ENCODE measurements around the gene CIZ1. TPM values are rescaled to one million over a fixed set of nuclear protein-coding genes. Genes with fewer than 3 reads are reported as not detected.

The CIZ1 gene
- total RNA-seq, 1 donor from 2014 or later = 33.4 TPM

DNA sequence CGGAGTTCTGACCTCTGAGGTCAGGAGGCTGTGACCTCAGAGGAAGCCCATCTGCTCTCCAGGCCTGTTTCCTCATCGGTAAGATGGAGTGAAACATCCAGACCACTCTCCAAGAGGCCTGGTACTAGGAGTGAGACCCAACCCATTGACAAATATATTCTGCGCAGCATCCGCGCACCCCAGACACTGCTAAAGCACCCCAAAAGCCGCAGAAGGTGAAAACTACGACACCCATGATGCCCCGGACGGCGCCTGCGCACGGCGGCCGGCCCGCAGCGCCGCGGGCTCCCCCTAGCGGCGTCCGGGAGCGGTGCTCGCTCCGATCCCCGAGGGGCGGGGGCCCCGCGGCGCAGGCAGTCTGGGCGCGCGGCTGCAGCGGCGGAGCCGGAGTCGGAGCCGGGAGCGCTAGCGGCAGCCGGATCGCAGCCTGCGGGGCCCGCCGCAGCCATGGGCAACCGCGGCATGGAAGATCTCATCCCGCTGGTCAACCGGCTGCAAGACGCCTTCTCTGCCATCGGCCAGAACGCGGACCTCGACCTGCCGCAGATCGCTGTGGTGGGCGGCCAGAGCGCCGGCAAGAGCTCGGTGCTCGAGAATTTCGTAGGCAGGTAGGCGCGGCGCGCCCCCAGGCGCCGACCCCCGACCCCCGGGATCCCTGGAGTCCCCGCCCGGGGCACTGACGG lies 11.8 kb upstream of the CIZ1 start, which contains the start of gene DNM1:
DNM1 (plus strand) TSS at position 356 of the 683 bp plus-strand sequence; CDS start at position 448, 92 bp downstream.
- H3K9ac ChIP-seq = no peak within 1 kb of the TSS
- H3K36me3 Mint-ChIP-seq = no peaks in the 10 kb centered on the region
- H3K4me2 ChIP-seq = peak within 1 kb of the TSS; percentile 81
- peaks cover 19% of the 10 kb centered on the region for H3F3A ChIP-seq (ENCODE audit: low read depth)
- H3K9me3 Mint-ChIP-seq = no peaks in the 10 kb centered on the region
- peaks cover 13% of the 10 kb centered on the region for H3K27me3 Mint-ChIP-seq (ENCODE audit: insufficient read depth, low read depth)
- peak within 1 kb of the TSS; percentile 94 for H3K4me3 ChIP-seq
- H3K27me3 ChIP-seq = no peaks in the 10 kb centered on the region
- peaks cover 15% of the 10 kb centered on the region for H4K20me1 ChIP-seq (ENCODE audit: low read depth)
- peak within 1 kb of the TSS; percentile 90 for H3K27ac Mint-ChIP-seq
- no peak within 1 kb of the TSS for H3K27ac ChIP-seq
- TF ChIP-seq EZH2phosphoT487 (IDR thresholded peaks at IDR 0.05) (no peak), EZH2 (IDR thresholded peaks at IDR 0.05) (no peak)
- TF ChIP-seq, protein P1, sequence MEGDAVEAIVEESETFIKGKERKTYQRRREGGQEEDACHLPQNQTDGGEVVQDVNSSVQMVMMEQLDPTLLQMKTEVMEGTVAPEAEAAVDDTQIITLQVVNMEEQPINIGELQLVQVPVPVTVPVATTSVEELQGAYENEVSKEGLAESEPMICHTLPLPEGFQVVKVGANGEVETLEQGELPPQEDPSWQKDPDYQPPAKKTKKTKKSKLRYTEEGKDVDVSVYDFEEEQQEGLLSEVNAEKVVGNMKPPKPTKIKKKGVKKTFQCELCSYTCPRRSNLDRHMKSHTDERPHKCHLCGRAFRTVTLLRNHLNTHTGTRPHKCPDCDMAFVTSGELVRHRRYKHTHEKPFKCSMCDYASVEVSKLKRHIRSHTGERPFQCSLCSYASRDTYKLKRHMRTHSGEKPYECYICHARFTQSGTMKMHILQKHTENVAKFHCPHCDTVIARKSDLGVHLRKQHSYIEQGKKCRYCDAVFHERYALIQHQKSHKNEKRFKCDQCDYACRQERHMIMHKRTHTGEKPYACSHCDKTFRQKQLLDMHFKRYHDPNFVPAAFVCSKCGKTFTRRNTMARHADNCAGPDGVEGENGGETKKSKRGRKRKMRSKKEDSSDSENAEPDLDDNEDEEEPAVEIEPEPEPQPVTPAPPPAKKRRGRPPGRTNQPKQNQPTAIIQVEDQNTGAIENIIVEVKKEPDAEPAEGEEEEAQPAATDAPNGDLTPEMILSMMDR (IDR thresholded peaks at IDR 0.05) = peak; percentile 76
- peaks cover 13% of the 10 kb centered on the region for H3K79me2 ChIP-seq (ENCODE audit: low read depth)
- peak; percentile 93 for DNase-seq (ENCODE audit: low spot score)
- H3K4me1 Mint-ChIP-seq = peaks cover 33% of the 10 kb centered on the region
- peak within 1 kb of the TSS; percentile 74 for H2AFZ ChIP-seq (replicated peaks)
- H3K4me1 ChIP-seq = peaks cover 8% of the 10 kb centered on the region
- H3K36me3 ChIP-seq = no peaks in the 10 kb centered on the region
- H3K4me3 Mint-ChIP-seq = peak within 1 kb of the TSS; percentile 92
- no peaks in the 10 kb centered on the region for H3K9me3 ChIP-seq (ENCODE audit: low read depth)

DNA sequence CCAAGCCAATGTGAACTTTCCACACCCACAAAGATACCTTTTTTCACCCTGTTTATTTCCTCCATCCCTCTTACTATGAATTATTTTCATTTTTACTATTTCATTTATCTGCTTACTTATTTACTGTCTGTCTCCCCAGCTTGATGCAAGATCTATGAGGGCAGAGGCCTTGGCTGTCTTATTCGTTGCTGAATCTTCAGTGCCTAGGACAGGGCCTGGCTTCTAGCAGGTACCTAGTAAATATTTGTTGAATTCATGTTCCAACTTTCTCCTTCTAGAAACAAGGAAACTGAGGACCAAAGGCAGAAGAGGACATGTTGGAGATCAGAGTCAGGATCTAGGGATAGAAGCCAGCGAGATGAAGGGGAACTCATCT lies 11.3 kb upstream of the CIZ1 start:
- Histone ChIP-seq H3K4me2 (no peak overlapping the region), H3K27me3 (no peaks in the 10 kb centered on the region), H4K20me1 (ENCODE audit: low read depth) (peaks cover 15% of the 10 kb centered on the region), H3K27ac (no peak overlapping the region), H3K36me3 (no peaks in the 10 kb centered on the region), H2AFZ (replicated peaks) (no peak overlapping the region), H3K4me3 (no peak overlapping the region), H3F3A (ENCODE audit: low read depth) (peaks cover 19% of the 10 kb centered on the region), H3K79me2 (ENCODE audit: low read depth) (peaks cover 13% of the 10 kb centered on the region), H3K9me3 (ENCODE audit: low read depth) (no peaks in the 10 kb centered on the region), H3K9ac (no peak overlapping the region), H3K4me1 (peaks cover 8% of the 10 kb centered on the region)
- peak overlapping the region; percentile 67 for H3K27ac Mint-ChIP-seq
- TF ChIP-seq EZH2phosphoT487 (IDR thresholded peaks at IDR 0.05) (no peak), EZH2 (IDR thresholded peaks at IDR 0.05) (no peak)
- TF ChIP-seq, protein P1 (IDR thresholded peaks at IDR 0.05) = no peak
- no peak for DNase-seq (ENCODE audit: low spot score)
- H3K36me3 Mint-ChIP-seq = no peaks in the 10 kb centered on the region
- H3K4me3 Mint-ChIP-seq = peak overlapping the region; percentile 92
- peaks cover 13% of the 10 kb centered on the region for H3K27me3 Mint-ChIP-seq (ENCODE audit: insufficient read depth, low read depth)
- H3K4me1 Mint-ChIP-seq = peaks cover 33% of the 10 kb centered on the region
- H3K9me3 Mint-ChIP-seq = no peaks in the 10 kb centered on the region

DNA sequence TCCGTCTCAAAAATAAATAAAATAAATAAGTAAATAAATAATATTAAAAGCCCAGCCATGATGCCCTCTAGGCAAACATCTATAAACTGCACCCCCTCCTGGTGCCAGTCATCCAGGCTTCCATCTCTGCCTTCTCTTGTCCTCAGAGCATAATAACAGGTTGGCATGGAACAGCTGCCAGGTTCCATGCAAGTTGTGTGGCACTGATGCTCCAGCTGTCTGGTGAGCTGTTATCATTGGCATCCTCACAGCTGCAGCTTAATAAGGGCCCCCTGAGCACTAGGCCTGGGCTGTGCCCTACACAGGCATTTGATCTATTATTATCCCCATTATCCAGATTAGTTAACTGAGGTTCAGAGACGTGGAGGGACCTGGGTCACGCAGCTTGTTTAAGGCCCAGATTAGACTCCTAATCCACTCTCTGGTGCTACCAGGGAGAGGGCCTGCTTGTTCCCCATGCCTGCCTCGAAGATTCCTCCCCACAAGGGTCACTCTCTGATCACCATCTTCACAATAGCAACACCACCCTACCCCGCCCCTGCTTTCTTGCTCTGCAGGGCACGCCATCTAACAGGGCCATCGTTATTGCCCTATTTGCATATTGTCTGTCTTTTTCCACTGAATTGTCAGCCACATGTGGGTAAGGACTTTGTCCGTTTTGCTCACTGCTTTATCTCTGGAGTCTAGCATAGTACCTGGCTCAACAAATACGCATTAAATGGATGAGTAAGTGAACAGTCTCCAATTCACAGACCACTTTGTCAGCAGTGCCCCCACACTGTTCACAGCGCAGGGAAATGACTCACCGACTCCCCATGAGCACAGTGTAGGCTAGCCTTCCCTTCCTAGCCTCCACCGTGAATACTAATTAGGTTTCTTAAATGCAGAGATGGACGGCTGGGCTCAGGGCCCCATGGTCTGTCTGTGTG lies 10.3 kb upstream of the CIZ1 start:
- H3K27ac ChIP-seq = no peak overlapping the region

More for the DNA sequence above, 10.3 kb upstream of the CIZ1 start:
- H3K4me2 ChIP-seq = no peak overlapping the region
- no peaks in the 10 kb centered on the region for H3K27me3 ChIP-seq
- H3K79me2 ChIP-seq (ENCODE audit: low read depth) = peaks cover 13% of the 10 kb centered on the region
- H3K36me3 ChIP-seq = no peaks in the 10 kb centered on the region
- Mint-ChIP-seq H3K9me3 (no peaks in the 10 kb centered on the region), H3K36me3 (no peaks in the 10 kb centered on the region), H3K27ac (peak overlapping the region; percentile 29), H3K4me1 (peaks cover 31% of the 10 kb centered on the region), H3K27me3 (ENCODE audit: insufficient read depth, low read depth) (peaks cover 11% of the 10 kb centered on the region), H3K4me3 (peak overlapping the region; percentile 19)
- no peak overlapping the region for H2AFZ ChIP-seq (replicated peaks)
- H3F3A ChIP-seq (ENCODE audit: low read depth) = peaks cover 19% of the 10 kb centered on the region
- peaks cover 8% of the 10 kb centered on the region for H3K4me1 ChIP-seq
- H4K20me1 ChIP-seq (ENCODE audit: low read depth) = peaks cover 10% of the 10 kb centered on the region
- no peak overlapping the region for H3K4me3 ChIP-seq
- no peak overlapping the region for H3K9ac ChIP-seq
- no peak for DNase-seq (ENCODE audit: low spot score)
- TF ChIP-seq EZH2 (IDR thresholded peaks at IDR 0.05) = no peak
- no peaks in the 10 kb centered on the region for H3K9me3 ChIP-seq (ENCODE audit: low read depth)

Measured in neural progenitor cell (in vitro differentiated cells).